H1 (cell line): ENCODE data around the gene KCNJ5. TPM values are rescaled to one million over a fixed set of nuclear protein-coding genes. Genes with fewer than 3 reads are reported as not detected.

ENCODE experiments used
- polyA plus RNA-seq, 7 experiments: library from polyadenylated mRNA; depleted of rRNA in 3 of 7; stranded (reverse) in 5 of 7; unstranded in 2 of 7; fragments of >200 nt in 5 of 7; fragments of 200-250 nt in 2 of 7; gene quantifications; 1 replicate in 5 of 7; 2 replicates in 1 of 7; 4 replicates in 1 of 7; pipeline versions ENCODE4 v1.2.1 to v1.2.3, GENCODE V29; 2011 to 2013; ENCODE audit warnings: missing spikeins in 2 of 7, mixed read lengths in 2 of 7
- total RNA-seq: library from RNA; stranded (reverse); fragmentation: NEBNext Ultra II Directional; extraction: Animal tissue kit (Norgen Biotek cat#: 25700); gene quantifications from 2 replicates; pipeline ENCODE4 v1.2.1, GENCODE V29; 2021
- TF ChIP-seq, protein P1 (sequence below): IDR thresholded peaks from 2 replicates; pipeline ENCODE4 v1.6.1; 2012; ENCODE audit warnings: inconsistent platforms
- TF ChIP-seq, protein P2 (sequence below): fragments of 300-600 bp; sonication (generic); IDR thresholded peaks from 2 replicates; pipeline ENCODE4 v1.7.1; 2012; ENCODE audit warnings: low read length, moderate library complexity, mild to moderate bottlenecking, inconsistent platforms; ENCODE audit not compliant: insufficient replicate concordance

Gene KCNJ5
- total and polyA plus RNA-seq, 2 of the 8 experiments (the other 6 are each of a cell fraction or from before 2014, with no cell fraction given), result 0.05 TPM; not detected in 1

DNA sequence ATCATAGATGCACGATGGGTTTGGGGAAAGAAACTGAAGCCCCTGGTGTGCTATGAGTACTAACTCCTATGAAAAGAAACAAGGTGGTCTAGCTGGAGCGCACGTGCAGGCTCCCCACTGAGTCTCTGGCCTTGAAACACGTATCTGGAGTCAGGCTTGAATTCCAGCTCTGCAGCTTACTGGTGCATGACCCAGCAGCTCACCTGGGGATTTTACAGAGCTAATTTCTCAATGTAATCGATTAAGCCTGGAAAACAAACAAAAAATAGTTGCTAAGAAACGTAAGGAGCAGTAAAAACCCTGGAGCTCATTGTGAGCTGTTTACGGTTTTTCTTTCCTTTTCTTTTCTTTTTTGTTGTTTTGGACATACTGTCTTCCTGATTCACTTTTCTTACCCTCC is 36.3 kb upstream of the KCNJ5 start (continued):
- TF ChIP-seq, protein P1, sequence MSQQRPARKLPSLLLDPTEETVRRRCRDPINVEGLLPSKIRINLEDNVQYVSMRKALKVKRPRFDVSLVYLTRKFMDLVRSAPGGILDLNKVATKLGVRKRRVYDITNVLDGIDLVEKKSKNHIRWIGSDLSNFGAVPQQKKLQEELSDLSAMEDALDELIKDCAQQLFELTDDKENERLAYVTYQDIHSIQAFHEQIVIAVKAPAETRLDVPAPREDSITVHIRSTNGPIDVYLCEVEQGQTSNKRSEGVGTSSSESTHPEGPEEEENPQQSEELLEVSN, result no peak
- TF ChIP-seq, protein P2, sequence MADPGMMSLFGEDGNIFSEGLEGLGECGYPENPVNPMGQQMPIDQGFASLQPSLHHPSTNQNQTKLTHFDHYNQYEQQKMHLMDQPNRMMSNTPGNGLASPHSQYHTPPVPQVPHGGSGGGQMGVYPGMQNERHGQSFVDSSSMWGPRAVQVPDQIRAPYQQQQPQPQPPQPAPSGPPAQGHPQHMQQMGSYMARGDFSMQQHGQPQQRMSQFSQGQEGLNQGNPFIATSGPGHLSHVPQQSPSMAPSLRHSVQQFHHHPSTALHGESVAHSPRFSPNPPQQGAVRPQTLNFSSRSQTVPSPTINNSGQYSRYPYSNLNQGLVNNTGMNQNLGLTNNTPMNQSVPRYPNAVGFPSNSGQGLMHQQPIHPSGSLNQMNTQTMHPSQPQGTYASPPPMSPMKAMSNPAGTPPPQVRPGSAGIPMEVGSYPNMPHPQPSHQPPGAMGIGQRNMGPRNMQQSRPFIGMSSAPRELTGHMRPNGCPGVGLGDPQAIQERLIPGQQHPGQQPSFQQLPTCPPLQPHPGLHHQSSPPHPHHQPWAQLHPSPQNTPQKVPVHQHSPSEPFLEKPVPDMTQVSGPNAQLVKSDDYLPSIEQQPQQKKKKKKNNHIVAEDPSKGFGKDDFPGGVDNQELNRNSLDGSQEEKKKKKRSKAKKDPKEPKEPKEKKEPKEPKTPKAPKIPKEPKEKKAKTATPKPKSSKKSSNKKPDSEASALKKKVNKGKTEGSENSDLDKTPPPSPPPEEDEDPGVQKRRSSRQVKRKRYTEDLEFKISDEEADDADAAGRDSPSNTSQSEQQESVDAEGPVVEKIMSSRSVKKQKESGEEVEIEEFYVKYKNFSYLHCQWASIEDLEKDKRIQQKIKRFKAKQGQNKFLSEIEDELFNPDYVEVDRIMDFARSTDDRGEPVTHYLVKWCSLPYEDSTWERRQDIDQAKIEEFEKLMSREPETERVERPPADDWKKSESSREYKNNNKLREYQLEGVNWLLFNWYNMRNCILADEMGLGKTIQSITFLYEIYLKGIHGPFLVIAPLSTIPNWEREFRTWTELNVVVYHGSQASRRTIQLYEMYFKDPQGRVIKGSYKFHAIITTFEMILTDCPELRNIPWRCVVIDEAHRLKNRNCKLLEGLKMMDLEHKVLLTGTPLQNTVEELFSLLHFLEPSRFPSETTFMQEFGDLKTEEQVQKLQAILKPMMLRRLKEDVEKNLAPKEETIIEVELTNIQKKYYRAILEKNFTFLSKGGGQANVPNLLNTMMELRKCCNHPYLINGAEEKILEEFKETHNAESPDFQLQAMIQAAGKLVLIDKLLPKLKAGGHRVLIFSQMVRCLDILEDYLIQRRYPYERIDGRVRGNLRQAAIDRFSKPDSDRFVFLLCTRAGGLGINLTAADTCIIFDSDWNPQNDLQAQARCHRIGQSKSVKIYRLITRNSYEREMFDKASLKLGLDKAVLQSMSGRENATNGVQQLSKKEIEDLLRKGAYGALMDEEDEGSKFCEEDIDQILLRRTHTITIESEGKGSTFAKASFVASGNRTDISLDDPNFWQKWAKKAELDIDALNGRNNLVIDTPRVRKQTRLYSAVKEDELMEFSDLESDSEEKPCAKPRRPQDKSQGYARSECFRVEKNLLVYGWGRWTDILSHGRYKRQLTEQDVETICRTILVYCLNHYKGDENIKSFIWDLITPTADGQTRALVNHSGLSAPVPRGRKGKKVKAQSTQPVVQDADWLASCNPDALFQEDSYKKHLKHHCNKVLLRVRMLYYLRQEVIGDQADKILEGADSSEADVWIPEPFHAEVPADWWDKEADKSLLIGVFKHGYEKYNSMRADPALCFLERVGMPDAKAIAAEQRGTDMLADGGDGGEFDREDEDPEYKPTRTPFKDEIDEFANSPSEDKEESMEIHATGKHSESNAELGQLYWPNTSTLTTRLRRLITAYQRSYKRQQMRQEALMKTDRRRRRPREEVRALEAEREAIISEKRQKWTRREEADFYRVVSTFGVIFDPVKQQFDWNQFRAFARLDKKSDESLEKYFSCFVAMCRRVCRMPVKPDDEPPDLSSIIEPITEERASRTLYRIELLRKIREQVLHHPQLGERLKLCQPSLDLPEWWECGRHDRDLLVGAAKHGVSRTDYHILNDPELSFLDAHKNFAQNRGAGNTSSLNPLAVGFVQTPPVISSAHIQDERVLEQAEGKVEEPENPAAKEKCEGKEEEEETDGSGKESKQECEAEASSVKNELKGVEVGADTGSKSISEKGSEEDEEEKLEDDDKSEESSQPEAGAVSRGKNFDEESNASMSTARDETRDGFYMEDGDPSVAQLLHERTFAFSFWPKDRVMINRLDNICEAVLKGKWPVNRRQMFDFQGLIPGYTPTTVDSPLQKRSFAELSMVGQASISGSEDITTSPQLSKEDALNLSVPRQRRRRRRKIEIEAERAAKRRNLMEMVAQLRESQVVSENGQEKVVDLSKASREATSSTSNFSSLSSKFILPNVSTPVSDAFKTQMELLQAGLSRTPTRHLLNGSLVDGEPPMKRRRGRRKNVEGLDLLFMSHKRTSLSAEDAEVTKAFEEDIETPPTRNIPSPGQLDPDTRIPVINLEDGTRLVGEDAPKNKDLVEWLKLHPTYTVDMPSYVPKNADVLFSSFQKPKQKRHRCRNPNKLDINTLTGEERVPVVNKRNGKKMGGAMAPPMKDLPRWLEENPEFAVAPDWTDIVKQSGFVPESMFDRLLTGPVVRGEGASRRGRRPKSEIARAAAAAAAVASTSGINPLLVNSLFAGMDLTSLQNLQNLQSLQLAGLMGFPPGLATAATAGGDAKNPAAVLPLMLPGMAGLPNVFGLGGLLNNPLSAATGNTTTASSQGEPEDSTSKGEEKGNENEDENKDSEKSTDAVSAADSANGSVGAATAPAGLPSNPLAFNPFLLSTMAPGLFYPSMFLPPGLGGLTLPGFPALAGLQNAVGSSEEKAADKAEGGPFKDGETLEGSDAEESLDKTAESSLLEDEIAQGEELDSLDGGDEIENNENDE, result no peak
